Stimulated activated CD4-positive, alpha-beta T cell treated with anti-CD3 and anti-CD28 coated beads, Interleukin-1b, Interleukin-23, amount 100 ng/mL, for 1 hour (primary cell): ENCODE results near the gene ZC3H10.
A peak's percentile ranks its signal among the peaks of the same experiment; 100 is the strongest.
"Not testable (repeated sequence)": the region's sequence is repeated elsewhere in the genome, so short reads cannot be mapped to it uniquely, and the experiment has no call there.

ENCODE experiments used
- DNase-seq, 2 donors: peaks; one replicate each; pipeline ENCODE4 v3.0.0-alpha.2; 2020; ENCODE audit warnings: low read depth in 2 of 2

The ZC3H10 gene

GRCh38 chr12:56103066-56103711 lies 14.9 kb upstream of the ZC3H10 start:
- DNase-seq, result no peak

- no peak for DNase-seq
Measured at GRCh38 chr12:56103823-56104108, 14.3 kb upstream of the ZC3H10 start.

GRCh38 chr12:56104109-56104814 lies 13.8 kb upstream of the ZC3H10 start, which contains the start of gene PA2G4:
TSS of gene PA2G4 (plus strand) at chr12:56104559. CDS start at chr12:56104738, 179 bp downstream.
- peak; percentile 90 to 95 for DNase-seq

- no peak for DNase-seq
Measured at GRCh38 chr12:56104815-56105608, 13.1 kb upstream of the ZC3H10 start.

- DNase-seq, result no peak
Measured at GRCh38 chr12:56105609-56105902, 12.5 kb upstream of the ZC3H10 start.

GRCh38 chr12:56107242-56107641 lies 10.8 kb upstream of the ZC3H10 start:
- no peak for DNase-seq

GRCh38 chr12:56110571-56110970 lies 7.5 kb upstream of the ZC3H10 start:
- DNase-seq, result no peak

GRCh38 chr12:56114084-56114483 lies 4.0 kb upstream of the ZC3H10 start:
- no peak for DNase-seq

- DNase-seq, result no peak
Measured at GRCh38 chr12:56115329-56115728, 2.7 kb upstream of the ZC3H10 start.

GRCh38 chr12:56116267-56117081 lies 1.6 kb upstream of the ZC3H10 start, which contains the start of gene RPL41:
TSS of gene RPL41 (plus strand) at chr12:56116633.
- DNase-seq, result peak; percentile 85 to 96

- DNase-seq, result not testable (repeated sequence)
Measured at GRCh38 chr12:56117082-56117706, 872 bp upstream of the ZC3H10 start.

- no peak for DNase-seq
Measured at GRCh38 chr12:56118688-56119357, 757 bp downstream of the ZC3H10 start.

GRCh38 chr12:56119361-56119796 lies 1.3 kb downstream of the ZC3H10 start:
- DNase-seq, result no peak

- no peak for DNase-seq
Measured at GRCh38 chr12:56120158-56120846, 2.2 kb downstream of the ZC3H10 start.

GRCh38 chr12:56121204-56121870 lies 3.3 kb downstream of the ZC3H10 start:
- DNase-seq, result no peak

- no peak for DNase-seq
Measured at GRCh38 chr12:56122637-56123036, 4.6 kb downstream of the ZC3H10 start.

GRCh38 chr12:56124133-56124532 lies 6.1 kb downstream of the ZC3H10 start:
- DNase-seq, result no peak

- DNase-seq, result no peak
Measured at GRCh38 chr12:56126732-56127239, 8.7 kb downstream of the ZC3H10 start.

- no peak for DNase-seq
Measured at GRCh38 chr12:56127485-56127887, 9.4 kb downstream of the ZC3H10 start.
